ENCODE data around the gene TDRD1.

- TF ChIP-seq, protein P1, sequence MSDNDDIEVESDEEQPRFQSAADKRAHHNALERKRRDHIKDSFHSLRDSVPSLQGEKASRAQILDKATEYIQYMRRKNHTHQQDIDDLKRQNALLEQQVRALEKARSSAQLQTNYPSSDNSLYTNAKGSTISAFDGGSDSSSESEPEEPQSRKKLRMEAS (IDR thresholded peaks at IDR 0.05; ENCODE audit: insufficient read depth, insufficient read length) = no peak
- TF ChIP-seq CTCF (IDR thresholded peaks at IDR 0.05; ENCODE audit: extremely low read depth in 1 of 2, insufficient read depth in 1 of 2, low read depth in 1 of 2, low read length in 2 of 2) = no peak
- TF ChIP-seq EZH2 (IDR thresholded peaks at IDR 0.05; ENCODE audit: borderline replicate concordance, low read depth, low read length, severe bottlenecking) = no peak
These were observed 42.1 kb downstream of the TDRD1 start for GRCh38 chr10:114221235-114221634.
